T follicular helper cell (primary cell): ENCODE results near the gene THBS2.
A peak's percentile ranks its signal among the peaks of the same experiment; 100 is the strongest.
"Not testable (repeated sequence)": the region's sequence is repeated elsewhere in the genome, so short reads cannot be mapped to it uniquely, and the experiment has no call there.

Source experiments
- DNase-seq: peaks from one replicate; pipeline ENCODE4 v3.0.0-alpha.2; 2020; ENCODE audit warnings: low read depth

The THBS2 gene

GRCh38 chr6:169230946-169231789, 22.5 kb downstream of the THBS2 start:
- DNase-seq, result no peak

GRCh38 chr6:169230322-169230665, 23.4 kb downstream of the THBS2 start:
- no peak for DNase-seq

GRCh38 chr6:169229615-169230321, 23.9 kb downstream of the THBS2 start:
- DNase-seq, result no peak

GRCh38 chr6:169227116-169227515, 26.5 kb downstream of the THBS2 start:
- DNase-seq, result no peak

- no peak for DNase-seq
Observed at GRCh38 chr6:169225887-169226286, 27.8 kb downstream of the THBS2 start.

- DNase-seq, result no peak
Observed at GRCh38 chr6:169225131-169225576, 28.5 kb downstream of the THBS2 start.

GRCh38 chr6:169224716-169225115, 28.9 kb downstream of the THBS2 start:
- DNase-seq, result no peak

GRCh38 chr6:169224185-169224695, 29.4 kb downstream of the THBS2 start:
- no peak for DNase-seq

GRCh38 chr6:169223006-169223405, 30.6 kb downstream of the THBS2 start:
- DNase-seq, result no peak

- no peak for DNase-seq
Observed at GRCh38 chr6:169222126-169222525, 31.5 kb downstream of the THBS2 start.

GRCh38 chr6:169221264-169221663, 32.4 kb downstream of the THBS2 start:
- DNase-seq, result no peak

GRCh38 chr6:169220068-169220964, 33.3 kb downstream of the THBS2 start:
- DNase-seq, result no peak

GRCh38 chr6:169217972-169218371, 35.7 kb downstream of the THBS2 start:
- DNase-seq, result no peak

GRCh38 chr6:169216830-169217229, 36.8 kb downstream of the THBS2 start:
- no peak for DNase-seq

GRCh38 chr6:169215201-169215681, 38.4 kb downstream of the THBS2 start:
- no peak for DNase-seq

GRCh38 chr6:169214789-169215188, 38.9 kb downstream of the THBS2 start:
- not testable (repeated sequence) for DNase-seq

GRCh38 chr6:169213814-169214520, 39.7 kb downstream of the THBS2 start:
- DNase-seq, result no peak

- peak; percentile 78 for DNase-seq
Observed at GRCh38 chr6:169212897-169213813, 40.5 kb downstream of the THBS2 start.

GRCh38 chr6:169212436-169212835, 41.2 kb downstream of the THBS2 start:
- no peak for DNase-seq

- no peak for DNase-seq
Observed at GRCh38 chr6:169211881-169212280, 41.8 kb downstream of the THBS2 start.
